Measurements from ENCODE around the gene ZNF804B. TPM values are rescaled to one million over a fixed set of nuclear protein-coding genes. Genes with fewer than 3 reads are reported as not detected.

ZNF804B gene
- under 1 TPM in 2 of 10 donors, not detected in 8; 0.03 to 0.08 TPM for polyA plus RNA-seq (ENCODE audit: insufficient read length in 10 of 10)
- long read RNA-seq, donor 1: 0 reads
- long read RNA-seq, donor 2: 0 reads
- long read RNA-seq, donor 3: 0 reads
- long read RNA-seq, donor 4: 0 reads
- long read RNA-seq, donor 5: 0 reads
- long read RNA-seq, donor 6: 0 reads
- long read RNA-seq, donor 7: 0 reads
- long read RNA-seq, donor 8: 0 reads
- long read RNA-seq, donor 9: 0 reads

- peak in 1 of 3 donors; percentile 35 for DNase-seq
Observed at GRCh38 chr7:88759230-88760135, at the start of gene ZNF804B. Gene ZNF804B (plus strand): TSS chr7:88759700. CDS start chr7:88759977, 277 bp downstream.

GRCh38 chr7:88735920-88736319 is 23.6 kb upstream of the ZNF804B start:
- no peak for DNase-seq

GRCh38 chr7:88737632-88738031 is 21.9 kb upstream of the ZNF804B start:
- no peak for DNase-seq

- DNase-seq: no peak
Observed at GRCh38 chr7:88746126-88746525, 13.4 kb upstream of the ZNF804B start.

GRCh38 chr7:88756802-88757201 is 2.7 kb upstream of the ZNF804B start:
- no peak for DNase-seq

GRCh38 chr7:88757371-88757770 is 2.1 kb upstream of the ZNF804B start:
- no peak for DNase-seq

GRCh38 chr7:88758381-88759229 is 895 bp upstream of the ZNF804B start:
- DNase-seq: peak in 2 of 3 donors; percentile 17 to 54

- DNase-seq: no peak
Observed at GRCh38 chr7:88760136-88760515, 626 bp downstream of the ZNF804B start.

GRCh38 chr7:88761779-88762178 is 2.3 kb downstream of the ZNF804B start:
- no peak for DNase-seq

- DNase-seq: no peak
Observed at GRCh38 chr7:88771417-88771816, 11.9 kb downstream of the ZNF804B start.

GRCh38 chr7:88772776-88773175 is 13.3 kb downstream of the ZNF804B start:
- DNase-seq: no peak

GRCh38 chr7:88775838-88776237 is 16.3 kb downstream of the ZNF804B start:
- DNase-seq: no peak

- DNase-seq: no peak
Observed at GRCh38 chr7:88787777-88788176, 28.3 kb downstream of the ZNF804B start.

GRCh38 chr7:88789480-88790064 is 30.1 kb downstream of the ZNF804B start:
- DNase-seq: peak; percentile 1 to 30 (median 9)

- no peak for DNase-seq
Observed at GRCh38 chr7:88791891-88792290, 32.4 kb downstream of the ZNF804B start.

GRCh38 chr7:88792361-88792760 is 32.9 kb downstream of the ZNF804B start:
- DNase-seq: no peak

- no peak for DNase-seq
Observed at GRCh38 chr7:88795553-88795952, 36.1 kb downstream of the ZNF804B start, which contains the start of gene TEX47. Gene TEX47 (minus strand): TSS chr7:88795737. CDS start chr7:88794942, 795 bp downstream.

GRCh38 chr7:88801046-88801445 is 41.5 kb downstream of the ZNF804B start:
- DNase-seq: no peak

GRCh38 chr7:88806280-88807037 is 47.0 kb downstream of the ZNF804B start:
- no peak for DNase-seq

- no peak for DNase-seq
Observed at GRCh38 chr7:88818552-88818951, 59.1 kb downstream of the ZNF804B start.

GRCh38 chr7:88826222-88826621 is 66.7 kb downstream of the ZNF804B start:
- DNase-seq: no peak
